ENCODE measurements around the gene SNRPD3.
A peak's percentile ranks its signal among the peaks of the same experiment; 100 is the strongest.

SNRPD3 gene

GRCh38 chr22:24543185-24543601 lies 12.6 kb upstream of the SNRPD3 start:
- H3K4me2 ChIP-seq = peak overlapping the region; percentile 44; the same call in 1 of the 2 replicates
- no peaks in the 10 kb centered on the region for H3K27me3 ChIP-seq (ENCODE audit: insufficient read depth, low read depth)
- H3K4me3 ChIP-seq (IDR thresholded peaks at IDR 0.05; ENCODE audit: insufficient read depth, low read depth, low read length) = no peak overlapping the region
- no peak for TF ChIP-seq CTCF (conservative IDR thresholded peaks at IDR 0.05; ENCODE audit: low read depth, low read length)
- no peak overlapping the region for H3K9ac ChIP-seq
- H3K4me1 ChIP-seq (ENCODE audit: low read depth, poor library complexity, severe bottlenecking) = peaks cover 43% of the 10 kb centered on the region
- peaks cover 13% of the 10 kb centered on the region; the same call in 1 of the 2 replicates for H3K36me3 ChIP-seq (ENCODE audit: insufficient read depth)
- no peaks in the 10 kb centered on the region for H4K20me1 ChIP-seq (ENCODE audit: insufficient read depth)
- no peaks in the 10 kb centered on the region for H3K79me2 ChIP-seq (ENCODE audit: insufficient read depth, low read depth)
- H2AFZ ChIP-seq (ENCODE audit: low read depth) = no peak overlapping the region
- H3K27ac ChIP-seq = peak overlapping the region; percentile 75; the same call in 1 of the 2 replicates

- H2AFZ ChIP-seq (ENCODE audit: low read depth) = no peak overlapping the region
- H3K4me1 ChIP-seq (ENCODE audit: low read depth, poor library complexity, severe bottlenecking) = peaks cover 43% of the 10 kb centered on the region
- TF ChIP-seq CTCF (conservative IDR thresholded peaks at IDR 0.05; ENCODE audit: low read depth, low read length) = no peak
- H3K4me3 ChIP-seq (IDR thresholded peaks at IDR 0.05; ENCODE audit: insufficient read depth, low read depth, low read length) = no peak overlapping the region
- no peak overlapping the region for H3K9ac ChIP-seq
- H3K27me3 ChIP-seq (ENCODE audit: insufficient read depth, low read depth) = no peaks in the 10 kb centered on the region
- peak overlapping the region; percentile 75 for H3K27ac ChIP-seq
- H3K36me3 ChIP-seq (ENCODE audit: insufficient read depth) = peaks cover 13% of the 10 kb centered on the region; the same call in 1 of the 2 replicates
- H4K20me1 ChIP-seq (ENCODE audit: insufficient read depth) = no peaks in the 10 kb centered on the region
- H3K79me2 ChIP-seq (ENCODE audit: insufficient read depth, low read depth) = no peaks in the 10 kb centered on the region
- H3K4me2 ChIP-seq = peak overlapping the region; percentile 44; the same call in 1 of the 2 replicates
Observed at GRCh38 chr22:24543679-24544243, 12.0 kb upstream of the SNRPD3 start.

- H3K79me2 ChIP-seq (ENCODE audit: insufficient read depth, low read depth) = peaks cover 39% of the 10 kb centered on the region
- H3K36me3 ChIP-seq (ENCODE audit: insufficient read depth) = peaks cover 10% of the 10 kb centered on the region; the same call in 1 of the 2 replicates
- H4K20me1 ChIP-seq (ENCODE audit: insufficient read depth) = no peaks in the 10 kb centered on the region
Observed at GRCh38 chr22:24548812-24549211, 7.0 kb upstream of the SNRPD3 start.

GRCh38 chr22:24550028-24550901 lies 5.5 kb upstream of the SNRPD3 start:
- Histone ChIP-seq H3K4me2 (no peak overlapping the region), H3K9ac (no peak overlapping the region), H3K4me1 (ENCODE audit: low read depth, poor library complexity, severe bottlenecking) (peaks cover 41% of the 10 kb centered on the region), H3K79me2 (ENCODE audit: insufficient read depth, low read depth) (peaks cover 48% of the 10 kb centered on the region), H4K20me1 (ENCODE audit: insufficient read depth) (no peaks in the 10 kb centered on the region), H3K4me3 (IDR thresholded peaks at IDR 0.05; ENCODE audit: insufficient read depth, low read depth, low read length) (no peak overlapping the region), H2AFZ (ENCODE audit: low read depth) (no peak overlapping the region), H3K36me3 (ENCODE audit: insufficient read depth) (peaks cover 10% of the 10 kb centered on the region; the same call in 1 of the 2 replicates), H3K27me3 (ENCODE audit: insufficient read depth, low read depth) (no peaks in the 10 kb centered on the region), H3K27ac (no peak overlapping the region)
- TF ChIP-seq CTCF (conservative IDR thresholded peaks at IDR 0.05; ENCODE audit: low read depth, low read length) = no peak

More at GRCh38 chr22:24548812-24549211, 7.0 kb upstream of the SNRPD3 start:
- Histone ChIP-seq H3K9ac (no peak overlapping the region), H3K4me1 (ENCODE audit: low read depth, poor library complexity, severe bottlenecking) (peaks cover 53% of the 10 kb centered on the region), H2AFZ (ENCODE audit: low read depth) (no peak overlapping the region), H3K4me2 (no peak overlapping the region), H3K4me3 (IDR thresholded peaks at IDR 0.05; ENCODE audit: insufficient read depth, low read depth, low read length) (no peak overlapping the region), H3K27ac (no peak overlapping the region), H3K27me3 (ENCODE audit: insufficient read depth, low read depth) (no peaks in the 10 kb centered on the region)
- TF ChIP-seq CTCF (conservative IDR thresholded peaks at IDR 0.05; ENCODE audit: low read depth, low read length) = no peak

All from KMS-11 (cell line).